Measurements from ENCODE around the gene FTL. TPM values are rescaled to one million over a fixed set of nuclear protein-coding genes. Genes with fewer than 3 reads are reported as not detected.
A peak's percentile ranks its signal among the peaks of the same experiment; 100 is the strongest.

Gene FTL
- total and polyA plus RNA-seq, 2 donors (not counting 3 experiments of a cell fraction or from before 2014, with no cell fraction given) = 1,937 to 2,748 TPM

DNA sequence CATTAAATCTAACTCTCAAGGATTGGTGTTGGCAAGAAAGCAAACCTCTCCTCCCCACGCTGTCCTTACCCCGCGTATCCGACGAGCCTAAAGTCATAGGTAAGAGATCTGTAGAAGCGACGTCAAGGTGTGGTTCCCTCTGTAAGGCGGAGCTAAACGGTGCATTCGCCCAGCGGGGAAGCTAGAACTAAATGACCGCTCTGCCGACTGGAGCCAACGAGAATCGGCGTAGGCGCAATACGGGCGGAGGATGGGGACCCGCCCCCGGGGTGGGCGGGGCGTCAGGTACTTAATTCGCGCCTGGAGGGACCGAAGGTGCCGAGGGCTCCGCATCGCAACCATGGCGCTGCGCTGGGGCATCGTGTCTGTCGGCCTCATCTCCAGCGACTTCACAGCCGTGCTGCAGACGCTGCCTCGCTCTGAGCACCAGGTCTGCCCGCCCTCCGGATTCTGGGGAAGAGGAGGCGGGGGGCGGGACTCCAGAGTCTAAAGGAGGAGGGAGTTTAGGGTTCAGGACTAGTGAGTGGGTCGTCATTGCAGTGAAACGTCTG is 31.7 kb upstream of the FTL start, which contains the start of gene DHDH:
DHDH (plus strand) TSS at position 318 of the 551 bp plus-strand sequence; CDS start at position 341, 23 bp downstream.
- no TSS peak for BruUV-seq (replicated peaks)
- Histone ChIP-seq H3K4me3 (replicated peaks in 1 of 3; ENCODE audit: insufficient read depth in 1 of 3, low read depth in 1 of 3, low read length in 3 of 3) (peak within 1 kb of the TSS; percentile 11 to 49 (median 46)), H3K9me3 (replicated peaks; ENCODE audit: control insufficient read depth, insufficient read depth, low read length) (no peaks in the 10 kb centered on the region), H3K9ac (replicated peaks; ENCODE audit: extremely low read depth, insufficient read depth, low read length) (no peak within 1 kb of the TSS), H3K4me1 (ENCODE audit: control insufficient read depth, extremely low read depth, insufficient read depth, low read length) (peaks cover 9% of the 10 kb centered on the region), H3K9me1 (replicated peaks; ENCODE audit: control insufficient read depth, extremely low read depth, insufficient read depth, low read length) (no peaks in the 10 kb centered on the region), H3K4me2 (ENCODE audit: insufficient read depth, low read length) (peak within 1 kb of the TSS; percentile 53), H3K27me3 (ENCODE audit: control insufficient read depth in 2 of 2, insufficient read depth in 2 of 2, low read length in 2 of 2) (peaks cover 2 to 8% of the 10 kb centered on the region in 2 experiments), H4K20me1 (replicated peaks; ENCODE audit: control insufficient read depth, extremely low read depth, insufficient read depth, low read length) (no peaks in the 10 kb centered on the region), H3K27ac (ENCODE audit: insufficient read depth, low read depth, low read length) (no peak within 1 kb of the TSS), H2AFZ (ENCODE audit: low read depth, low read length) (peak within 1 kb of the TSS; percentile 61), H3K36me3 (ENCODE audit: control insufficient read depth in 2 of 2, extremely low read depth in 1 of 2, insufficient read depth in 2 of 2, low read length in 2 of 2) (no peaks in the 10 kb centered on the region), H3K79me2 (ENCODE audit: control insufficient read depth, insufficient read depth, low read length) (no peaks in the 10 kb centered on the region)
- POLR2A ChIA-PET = interaction anchor here (1.3 kb wide), 1 partner anchor 62 kb away, joined by 3 read pairs; the partner anchor contains the start of gene PPP1R15A
- CTCF ChIA-PET = interaction anchor here (1.0 to 2.2 kb wide), 7 partner anchors 7 to 145 kb away, joined by 3 to 17 read pairs (median 5); partner anchors contain the start of genes HSD17B14 and NUCB1
- FAIRE-seq (peak; percentile 71), DNase-seq (ENCODE audit: low read depth, low spot score) (peak; percentile 66)
- TF ChIP-seq EZH2 (IDR thresholded peaks at IDR 0.05; ENCODE audit: borderline replicate concordance, low read depth, low read length, severe bottlenecking) = peak; percentile 24
- no peak for TF ChIP-seq POLR2AphosphoS5 (IDR thresholded peaks at IDR 0.05; ENCODE audit: insufficient read depth, low read depth, low read length)
- TF ChIP-seq FOS (IDR thresholded peaks at IDR 0.05; ENCODE audit: borderline replicate concordance, insufficient read depth, low read length) = no peak
- TF ChIP-seq JUN (IDR thresholded peaks at IDR 0.05; ENCODE audit: borderline replicate concordance, insufficient read depth, insufficient read length, low read depth) = no peak
- TF ChIP-seq, protein P1, sequence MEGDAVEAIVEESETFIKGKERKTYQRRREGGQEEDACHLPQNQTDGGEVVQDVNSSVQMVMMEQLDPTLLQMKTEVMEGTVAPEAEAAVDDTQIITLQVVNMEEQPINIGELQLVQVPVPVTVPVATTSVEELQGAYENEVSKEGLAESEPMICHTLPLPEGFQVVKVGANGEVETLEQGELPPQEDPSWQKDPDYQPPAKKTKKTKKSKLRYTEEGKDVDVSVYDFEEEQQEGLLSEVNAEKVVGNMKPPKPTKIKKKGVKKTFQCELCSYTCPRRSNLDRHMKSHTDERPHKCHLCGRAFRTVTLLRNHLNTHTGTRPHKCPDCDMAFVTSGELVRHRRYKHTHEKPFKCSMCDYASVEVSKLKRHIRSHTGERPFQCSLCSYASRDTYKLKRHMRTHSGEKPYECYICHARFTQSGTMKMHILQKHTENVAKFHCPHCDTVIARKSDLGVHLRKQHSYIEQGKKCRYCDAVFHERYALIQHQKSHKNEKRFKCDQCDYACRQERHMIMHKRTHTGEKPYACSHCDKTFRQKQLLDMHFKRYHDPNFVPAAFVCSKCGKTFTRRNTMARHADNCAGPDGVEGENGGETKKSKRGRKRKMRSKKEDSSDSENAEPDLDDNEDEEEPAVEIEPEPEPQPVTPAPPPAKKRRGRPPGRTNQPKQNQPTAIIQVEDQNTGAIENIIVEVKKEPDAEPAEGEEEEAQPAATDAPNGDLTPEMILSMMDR (IDR thresholded peaks at IDR 0.05; ENCODE audit: extremely low read depth in 1 of 2, insufficient read depth in 1 of 2, low read depth in 1 of 2, low read length in 2 of 2) = no peak
- no peak for TF ChIP-seq GATA2 (IDR thresholded peaks at IDR 0.05; ENCODE audit: insufficient read depth, insufficient read length, low read depth, low read length)
- intact Hi-C loops (cut with micrococcal nuclease) (no loop called here), dilution Hi-C loops (cut with MboI; ENCODE audit: extremely low pct_ligation_motif_present, low sequenced_read_pairs) (no loop called here)
